Embryonic facial prominence (tissue), 1 donor: Measurements from ENCODE around the gene KRTAP10-4.
"Not testable (repeated sequence)": the region's sequence is repeated elsewhere in the genome, so short reads cannot be mapped to it uniquely, and the experiment has no call there.

Experiments used
- DNase-seq: peaks from one replicate; pipeline ENCODE4 v3.0.0-alpha.2; 2016; ENCODE audit errors: extremely low spot score

The KRTAP10-4 gene

DNA sequence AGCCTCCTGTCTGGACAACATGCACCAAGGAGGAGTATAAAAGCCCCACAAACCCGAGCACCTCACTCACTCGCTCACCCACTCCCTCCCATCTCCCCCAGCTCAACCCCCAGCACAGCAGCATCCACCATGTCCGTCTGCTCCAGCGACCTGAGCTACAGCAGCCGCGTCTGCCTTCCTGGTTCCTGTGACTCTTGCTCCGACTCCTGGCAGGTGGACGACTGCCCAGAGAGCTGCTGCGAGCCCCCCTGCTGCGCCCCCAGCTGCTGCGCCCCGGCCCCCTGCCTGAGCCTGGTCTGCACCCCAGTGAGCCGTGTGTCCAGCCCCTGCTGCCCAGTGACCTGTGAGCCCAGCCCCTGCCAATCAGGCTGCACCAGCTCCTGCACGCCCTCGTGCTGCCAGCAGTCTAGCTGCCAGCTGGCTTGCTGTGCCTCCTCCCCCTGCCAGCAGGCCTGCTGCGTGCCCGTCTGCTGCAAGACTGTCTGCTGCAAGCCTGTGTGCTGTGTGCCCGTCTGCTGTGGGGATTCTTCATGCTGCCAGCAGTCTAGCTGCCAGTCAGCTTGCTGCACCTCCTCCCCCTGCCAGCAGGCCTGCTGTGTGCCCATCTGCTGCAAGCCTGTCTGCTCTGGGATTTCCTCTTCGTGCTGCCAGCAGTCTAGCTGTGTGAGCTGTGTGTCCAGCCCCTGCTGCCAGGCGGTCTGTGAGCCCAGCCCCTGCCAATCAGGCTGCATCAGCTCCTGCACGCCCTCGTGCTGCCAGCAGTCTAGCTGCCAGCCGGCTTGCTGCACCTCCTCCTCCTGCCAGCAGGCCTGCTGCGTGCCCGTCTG is at the start of gene KRTAP10-4:
Gene KRTAP10-4 (plus strand): TSS at position 100 of the 827 bp plus-strand sequence. CDS start 30 bp downstream, at position 130.
- not testable (repeated sequence) for DNase-seq

DNA sequence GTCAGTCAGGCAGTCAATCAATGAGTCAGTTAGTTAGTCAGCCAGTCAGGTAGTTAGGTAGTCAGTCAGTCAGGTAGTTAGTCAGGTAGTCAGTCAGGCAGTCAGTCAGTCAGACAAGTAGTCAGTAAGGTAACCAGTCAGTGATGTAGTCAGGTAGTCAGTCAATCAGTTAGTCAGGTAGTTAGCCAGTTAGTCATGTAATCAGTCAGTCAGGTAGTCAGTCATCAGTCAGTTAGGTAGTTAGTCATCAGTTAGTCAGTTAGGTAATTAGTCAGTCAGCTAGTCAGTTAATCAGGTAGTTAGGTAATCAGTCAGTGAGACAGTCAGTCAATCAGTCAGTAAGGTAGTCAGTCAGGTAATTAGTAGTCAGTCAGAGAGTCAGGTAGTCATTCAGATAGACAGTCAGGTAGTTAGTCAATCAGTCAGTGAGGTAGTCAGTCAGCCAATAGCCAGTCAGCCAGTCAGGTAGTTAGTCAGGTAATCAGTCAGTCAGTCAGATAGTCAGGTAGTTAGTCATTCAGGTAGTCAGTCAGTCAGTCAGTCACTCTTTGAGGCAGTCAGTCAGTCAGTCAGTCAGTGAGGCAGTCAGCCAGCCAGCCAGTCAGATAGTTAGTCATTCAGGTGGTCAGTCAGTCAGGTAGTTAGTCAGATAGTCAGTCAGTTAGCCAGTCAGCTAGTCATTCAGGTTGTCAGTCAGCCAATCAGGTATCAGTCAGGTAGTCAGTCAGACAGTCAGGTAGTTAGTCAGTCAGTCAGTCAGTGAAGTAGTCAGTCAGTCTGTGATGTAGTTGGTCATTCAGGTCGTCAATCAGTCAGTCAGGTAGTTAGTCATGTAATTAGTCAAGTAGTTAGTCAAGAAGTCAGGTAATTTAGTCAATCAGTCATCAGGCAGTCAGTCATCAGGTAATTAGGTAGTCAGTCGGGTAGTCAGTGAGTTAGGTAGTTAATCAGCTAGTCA is 48.8 kb upstream of the KRTAP10-4 start:
- DNase-seq: no peak

DNA sequence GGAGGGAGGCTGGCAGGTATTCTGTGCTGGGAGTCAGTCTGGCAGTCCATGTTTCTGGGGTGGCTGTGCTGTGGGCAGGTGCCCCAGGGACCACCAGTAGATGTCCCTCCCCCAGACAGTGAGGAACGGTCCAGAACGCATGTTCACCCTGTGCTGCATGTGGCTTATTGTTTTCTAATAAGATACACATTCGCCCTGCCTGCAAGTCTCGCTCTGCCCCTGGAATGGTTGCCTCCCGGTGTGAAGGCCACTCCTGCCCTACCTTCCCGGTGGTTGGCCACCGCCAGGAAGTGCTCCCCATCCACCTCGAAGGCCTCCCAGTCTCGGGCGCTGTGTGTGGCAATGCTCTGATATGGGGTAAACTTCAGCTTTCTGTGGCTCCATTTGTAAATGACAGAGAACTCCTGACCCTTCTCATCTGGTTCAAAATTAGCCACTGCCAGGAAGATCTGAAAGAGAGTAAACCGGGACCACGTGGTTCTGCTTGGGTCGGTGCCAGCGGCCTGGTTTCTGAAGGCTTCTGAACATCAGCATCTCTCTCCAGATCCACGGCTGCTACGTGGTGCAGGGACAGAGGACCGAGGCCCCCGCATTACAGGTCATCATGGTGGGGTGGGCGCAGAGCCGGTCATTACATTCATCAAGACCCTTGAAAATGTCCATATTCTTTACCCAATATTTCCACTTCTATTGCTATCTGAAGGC is 48.0 kb upstream of the KRTAP10-4 start:
- no peak for DNase-seq

- DNase-seq: no peak
Observed at GRCh38 chr21:44526096-44526997, 47.2 kb upstream of the KRTAP10-4 start.

DNA sequence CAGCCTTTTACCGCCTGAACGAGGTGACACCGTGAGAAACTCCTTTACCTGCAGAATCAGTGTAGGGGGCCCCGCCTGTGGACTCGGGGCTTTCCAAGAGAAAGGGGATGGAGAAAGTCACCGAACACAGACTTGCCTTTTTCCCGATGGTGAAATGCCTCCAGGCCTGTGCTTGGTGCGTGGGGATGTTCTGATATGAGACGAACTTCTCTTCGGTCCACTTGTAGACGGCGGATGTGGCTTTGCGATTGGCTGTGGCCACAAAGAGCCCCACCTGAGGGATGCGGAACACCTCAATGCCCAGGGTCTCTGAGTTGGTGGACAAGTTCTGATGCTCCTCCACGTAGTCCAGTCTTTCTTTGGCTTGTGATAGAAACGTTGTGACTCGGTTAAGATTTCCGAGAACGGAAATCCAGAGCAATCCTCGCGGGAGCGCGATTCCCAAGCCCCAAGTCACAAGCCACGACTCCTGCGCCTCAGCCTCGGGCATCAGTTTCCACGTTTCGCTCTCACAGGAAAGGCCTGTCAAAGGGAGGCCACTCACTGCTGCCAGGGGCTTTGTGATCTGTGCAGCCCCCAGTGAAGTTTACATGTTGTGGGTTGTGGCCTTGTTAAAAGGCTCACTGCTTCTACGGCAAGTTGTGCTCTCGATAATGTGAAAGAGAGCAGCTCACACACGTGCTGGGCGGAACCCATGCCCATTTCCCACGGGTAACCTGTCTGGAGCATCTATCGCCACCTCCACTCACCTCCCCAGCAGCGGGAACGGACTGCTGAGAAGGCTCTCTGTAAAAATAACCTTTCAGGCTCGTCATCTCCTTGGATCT is 46.2 kb upstream of the KRTAP10-4 start:
- no peak for DNase-seq

DNA sequence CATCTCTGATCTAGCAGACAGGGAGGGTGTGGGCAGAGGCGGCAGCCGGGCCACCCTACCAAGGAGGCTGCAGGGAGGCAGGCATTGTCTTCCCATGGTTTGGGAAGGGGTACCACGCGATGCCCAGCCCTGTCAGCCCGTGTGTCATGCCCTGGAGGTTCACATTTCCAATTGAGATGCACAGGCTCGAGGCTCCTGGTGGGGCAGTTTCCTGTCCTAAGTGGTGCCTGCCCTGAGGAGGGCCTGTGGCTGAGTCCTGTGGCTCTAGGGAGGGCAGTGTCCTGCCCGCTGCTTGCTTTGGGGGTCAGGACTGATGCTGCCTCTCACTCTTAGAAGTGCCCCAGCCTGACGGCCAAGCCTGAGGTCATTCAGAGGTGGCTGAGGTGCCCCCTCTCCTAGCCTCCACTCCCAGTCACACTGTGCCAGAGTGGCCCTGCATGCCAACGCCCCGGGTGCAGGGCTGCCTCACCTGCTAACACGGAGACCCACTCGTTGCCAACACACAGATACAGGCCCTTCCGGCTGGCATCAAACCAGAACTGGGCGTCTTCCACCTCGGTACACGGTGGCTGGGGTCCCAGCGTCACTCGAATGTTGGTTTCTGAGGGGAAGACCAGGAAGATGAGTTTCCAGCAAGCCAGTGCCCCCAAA is 45.4 kb upstream of the KRTAP10-4 start:
- DNase-seq: no peak

GRCh38 chr21:44528634-44528995 is 44.9 kb upstream of the KRTAP10-4 start:
- DNase-seq: no peak

GRCh38 chr21:44529011-44529421 is 44.5 kb upstream of the KRTAP10-4 start:
- DNase-seq: no peak

- no peak for DNase-seq
Observed at GRCh38 chr21:44529503-44530125, 43.9 kb upstream of the KRTAP10-4 start.

- no peak for DNase-seq
Observed at GRCh38 chr21:44530221-44530902, 43.2 kb upstream of the KRTAP10-4 start.

- DNase-seq: no peak
Observed at GRCh38 chr21:44530903-44531605, 42.5 kb upstream of the KRTAP10-4 start.

DNA sequence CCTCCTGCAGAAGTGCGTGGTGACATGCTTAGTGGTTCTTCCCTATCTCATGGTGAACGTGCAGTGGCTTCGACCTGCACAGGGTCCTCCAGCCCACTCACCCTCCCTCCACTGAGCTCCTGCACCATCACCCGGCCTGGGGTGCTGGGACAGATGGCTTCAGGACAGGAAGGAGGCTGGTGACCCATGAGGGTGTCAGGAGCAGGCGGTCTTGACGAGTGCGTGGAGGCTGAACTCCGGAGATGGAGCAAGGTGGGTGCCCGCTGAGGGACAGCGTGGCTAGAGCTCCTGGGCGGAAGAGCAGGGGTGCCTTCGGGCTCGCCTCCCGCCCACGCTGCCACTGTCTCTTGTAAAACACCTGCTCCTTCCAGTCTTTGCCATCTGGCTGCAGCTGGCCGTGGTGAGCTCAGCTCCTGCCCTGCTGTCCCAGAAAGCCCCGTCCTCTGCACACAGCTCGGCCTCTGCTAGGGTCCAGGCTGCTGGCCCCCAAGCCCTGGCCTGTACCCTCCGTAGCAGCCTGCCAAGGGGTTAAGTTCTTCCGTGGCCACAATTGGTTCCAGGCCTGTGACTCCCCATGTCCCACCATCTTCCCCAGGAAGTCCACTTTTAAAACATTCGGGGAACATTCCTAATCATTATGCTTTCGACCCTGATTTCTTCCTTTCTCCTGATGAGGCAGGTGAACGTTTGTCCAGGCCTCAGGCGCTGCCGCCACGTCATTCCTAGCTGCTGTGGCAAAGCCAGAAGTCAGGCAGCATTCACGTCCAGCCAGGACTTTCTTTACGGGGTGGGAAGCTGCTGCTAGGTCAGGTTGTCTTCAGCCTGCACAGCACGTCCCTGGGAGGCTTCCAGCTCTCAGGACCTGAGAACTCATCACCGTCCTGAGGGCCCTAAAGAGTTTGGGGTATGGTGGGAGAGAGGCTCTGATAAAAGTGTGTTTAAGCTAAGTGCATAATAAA is 41.6 kb upstream of the KRTAP10-4 start:
- no peak for DNase-seq

DNA sequence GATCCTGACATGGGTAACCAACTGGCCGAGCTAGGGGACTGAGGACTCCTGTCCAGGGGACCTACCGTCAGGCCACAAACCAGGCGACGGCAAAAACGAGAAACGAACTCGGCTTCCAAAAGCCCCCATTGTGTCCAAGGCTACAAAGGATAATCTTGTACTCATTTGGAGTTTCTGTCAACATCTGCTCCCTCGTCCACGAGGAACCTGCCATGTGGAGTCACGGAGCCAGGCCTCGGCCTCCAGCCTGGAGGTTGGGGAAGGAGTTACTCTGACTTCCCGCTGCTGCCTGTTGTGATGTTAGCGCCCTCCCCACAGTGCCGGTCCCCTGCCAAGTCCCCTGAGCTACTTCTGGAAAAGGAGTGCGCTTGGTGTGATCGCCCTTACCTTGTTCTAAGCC is 40.8 kb upstream of the KRTAP10-4 start:
- DNase-seq: no peak

DNA sequence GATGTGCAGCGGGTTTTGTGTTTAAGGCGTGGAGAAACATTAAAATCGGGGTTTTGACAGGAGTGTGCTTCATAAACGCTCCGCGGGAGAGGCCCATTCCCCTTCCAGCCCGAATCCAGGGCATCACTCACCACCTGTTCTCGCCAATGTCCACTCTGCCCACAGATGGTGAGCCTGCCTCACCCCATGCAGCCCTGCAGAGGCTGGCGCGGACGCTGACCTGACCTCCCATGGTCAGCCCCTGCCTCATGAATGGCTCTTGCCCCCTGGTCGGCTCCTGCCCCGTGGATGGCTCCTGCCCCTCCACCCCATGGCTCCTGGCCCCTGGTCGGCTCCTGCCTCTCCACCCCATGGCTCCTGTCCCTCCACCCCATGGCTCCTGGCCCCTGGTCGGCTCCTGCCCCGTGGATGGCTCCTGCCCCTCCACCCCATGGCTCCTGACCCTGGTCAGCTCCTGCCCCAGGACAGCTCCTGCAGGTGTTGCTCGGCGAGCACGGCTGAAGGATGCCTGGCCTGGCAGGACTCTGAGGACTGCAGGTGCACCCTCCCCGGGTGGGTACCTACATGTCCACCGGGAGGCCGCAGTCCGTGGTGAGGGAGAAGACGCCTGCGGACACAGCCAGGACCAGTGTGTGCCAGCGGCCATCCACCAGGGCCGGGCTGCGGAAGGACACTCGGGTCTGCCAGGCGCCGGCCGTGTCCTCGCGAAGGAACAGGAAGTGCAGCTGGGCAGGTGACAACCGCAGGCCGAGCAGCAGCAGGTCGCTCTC is 40.2 kb upstream of the KRTAP10-4 start:
- no peak for DNase-seq

DNA sequence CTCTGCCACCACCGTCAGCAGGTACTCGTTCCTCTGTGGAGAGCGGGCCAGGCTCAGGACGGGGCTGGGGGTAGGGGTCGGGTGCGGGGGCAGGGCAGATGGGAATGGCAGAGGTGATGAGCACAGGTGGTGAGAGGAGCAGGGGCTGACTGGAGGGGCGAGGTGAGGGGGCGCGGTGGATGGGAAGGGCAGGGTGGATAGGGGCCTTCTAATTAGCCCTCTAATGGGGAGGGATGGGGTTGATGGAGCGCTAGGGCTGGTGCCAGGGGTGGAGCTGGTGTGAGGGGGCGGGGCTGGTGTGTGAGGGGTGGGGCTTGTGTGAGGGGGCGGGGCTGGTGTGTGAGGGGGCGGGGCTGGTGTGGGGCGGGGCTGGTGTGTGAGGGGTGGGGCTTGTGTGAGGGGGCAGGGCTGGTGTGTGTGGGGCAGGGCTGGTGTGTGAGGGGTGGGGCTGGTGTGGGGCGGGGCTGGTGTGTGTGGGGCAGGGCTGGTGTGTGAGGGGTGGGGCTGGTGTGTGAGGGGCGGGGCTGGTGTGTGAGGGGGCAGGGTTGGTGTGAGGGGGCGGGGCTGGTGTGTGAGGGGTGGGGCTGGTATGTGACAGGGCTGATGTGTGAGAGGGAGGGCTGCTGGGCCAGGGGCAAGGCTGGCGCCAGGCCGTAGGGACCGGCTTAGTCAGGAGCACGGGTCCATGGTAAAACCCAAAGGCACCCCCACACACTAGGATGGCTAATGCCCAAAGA is 39.5 kb upstream of the KRTAP10-4 start:
- DNase-seq: no peak
